Colonic mucosa (tissue), 4 donors: ENCODE data around the gene FMNL1. TPM values are rescaled to one million over a fixed set of nuclear protein-coding genes. Genes with fewer than 3 reads are reported as not detected.
A peak's percentile ranks its signal among the peaks of the same experiment; 100 is the strongest.

Source experiments
- DNase-seq: peaks from one replicate; pipeline ENCODE4 v3.0.0-alpha.2; 2020
- H3K27ac ChIP-seq: fragments of 200-600 bp; one replicate; pipeline ENCODE4 v1.8.0; 2021
- H3K27me3 ChIP-seq: fragments of 200-600 bp; one replicate; pipeline ENCODE4 v1.8.0; 2021
- H3K36me3 ChIP-seq: fragments of 200-600 bp; one replicate; pipeline ENCODE4 v1.8.0; 2021
- H3K4me1 ChIP-seq: fragments of 200-600 bp; one replicate; pipeline ENCODE4 v1.8.0; 2021; ENCODE audit warnings: mild to moderate bottlenecking
- H3K4me3 ChIP-seq: fragments of 200-600 bp; one replicate; pipeline ENCODE4 v1.8.0; 2021
- H3K9ac ChIP-seq, 2 donors: one replicate each; pipeline ENCODE4 v1.7.0; 2013; ENCODE audit warnings: control low read depth in 2 of 2, low read depth in 2 of 2, low read length in 2 of 2
- H3K9me3 ChIP-seq: fragments of 200-600 bp; one replicate; pipeline ENCODE4 v1.8.0; 2021
- CTCF ChIP-seq: fragments of 200-600 bp; IDR thresholded peaks from one replicate; pipeline ENCODE4 v1.8.0; 2022; ENCODE audit warnings: antibody characterized with exemption, mild to moderate bottlenecking
- intact Hi-C: fragments of 100-400 bp; cut with DNase I; formaldehyde crosslinking; loops from one replicate; pipeline ENCODE4 v1.14.1; 2022
- total RNA-seq, 2 donors: library from RNA; stranded (reverse); fragmentation: NEBNext Ultra II Directional in 1 of 2; extraction: Animal tissue kit (Norgen Biotek cat#: 25700) in 1 of 2; gene quantifications; one replicate each; pipeline ENCODE4 v1.2.1, GENCODE V29; 2021
- donor health status: healthy.
- donor health status: DM: no; HTN: no; CAD: no.
- donor health status: DM: no; HTN: no; CAD: no.

FMNL1 gene
- total RNA-seq, 2 donors from 2014 or later: 6.8 to 8.4 TPM

- DNase-seq: no peak
- peak overlapping the region; percentile 84 for H3K27ac ChIP-seq
- peak overlapping the region; percentile 46 to 65 for H3K9ac ChIP-seq
- H3K27me3 ChIP-seq: peaks cover 10% of the 10 kb centered on the region
- no peak overlapping the region for H3K4me3 ChIP-seq
- no peaks in the 10 kb centered on the region for H3K36me3 ChIP-seq
- no peak for TF ChIP-seq CTCF
- peaks cover 13% of the 10 kb centered on the region for H3K4me1 ChIP-seq
- intact Hi-C loops: no loop called here
- H3K9me3 ChIP-seq: no peaks in the 10 kb centered on the region
Measured at GRCh38 chr17:45226576-45226975, 4.9 kb downstream of the FMNL1 start.

GRCh38 chr17:45227101-45227925 is 5.6 kb downstream of the FMNL1 start:
- H3K9me3 ChIP-seq: no peaks in the 10 kb centered on the region
- peak overlapping the region; percentile 26 to 65 for H3K9ac ChIP-seq
- no peak for TF ChIP-seq CTCF
- DNase-seq: peak; percentile 40
- peak overlapping the region; percentile 15 for H3K4me3 ChIP-seq
- peaks cover 13% of the 10 kb centered on the region for H3K4me1 ChIP-seq
- no peaks in the 10 kb centered on the region for H3K36me3 ChIP-seq
- intact Hi-C loops: no loop called here
- H3K27me3 ChIP-seq: peaks cover 7% of the 10 kb centered on the region
- H3K27ac ChIP-seq: peak overlapping the region; percentile 84

- DNase-seq: no peak
- intact Hi-C loops: no loop called here
- Histone ChIP-seq H3K9me3 (no peaks in the 10 kb centered on the region), H3K4me1 (peaks cover 13% of the 10 kb centered on the region), H3K9ac (peak overlapping the region; percentile 58 to 65), H3K27me3 (no peaks in the 10 kb centered on the region), H3K36me3 (no peaks in the 10 kb centered on the region), H3K27ac (peak overlapping the region; percentile 84), H3K4me3 (peak overlapping the region; percentile 15)
- TF ChIP-seq CTCF: no peak
Measured at GRCh38 chr17:45227926-45228762, 6.5 kb downstream of the FMNL1 start.

GRCh38 chr17:45228763-45229539 is 7.3 kb downstream of the FMNL1 start:
- Histone ChIP-seq H3K36me3 (no peaks in the 10 kb centered on the region), H3K27me3 (no peaks in the 10 kb centered on the region), H3K4me1 (peaks cover 13% of the 10 kb centered on the region), H3K9ac (peak overlapping the region; percentile 58 to 65), H3K27ac (peak overlapping the region; percentile 84), H3K4me3 (peak overlapping the region; percentile 15), H3K9me3 (no peaks in the 10 kb centered on the region)
- intact Hi-C loops: no loop called here
- peak; percentile 76 for DNase-seq
- TF ChIP-seq CTCF: no peak
